Activated CD4-positive, alpha-beta T cell treated with anti-CD3 and anti-CD28 coated beads, Interleukin-2, amount 50 U/mL, for 4 hours (primary cell): Measurements from ENCODE around the gene OR52E1.

Experiments used
- DNase-seq, 2 experiments: peaks; one replicate each; pipeline ENCODE4 v3.0.0-alpha.2; 2020

The OR52E1 gene

GRCh38 chr11:5118893-5119292 lies 49.5 kb downstream of the OR52E1 start:
- DNase-seq, result no peak
